NCI-H510A treated with DMSO at 0.1 percent for 48 hours (cell line): ENCODE measurements around the gene USP25.
"Not testable (repeated sequence)": the region's sequence is repeated elsewhere in the genome, so short reads cannot be mapped to it uniquely, and the experiment has no call there.

Source experiments
- DNase-seq: peaks from one replicate; lab custom pipeline; 2025; lab: John Stamatoyannopoulos, UW

The USP25 gene

GRCh38 chr21:15731243-15731613 is 1.4 kb downstream of the USP25 start:
- no peak for DNase-seq

- peak; percentile 47 for DNase-seq
Measured at GRCh38 chr21:15732290-15732995, 2.7 kb downstream of the USP25 start.

- DNase-seq: peak; percentile 39
Measured at GRCh38 chr21:15732996-15733329, 3.2 kb downstream of the USP25 start.

GRCh38 chr21:15735409-15735808 is 5.6 kb downstream of the USP25 start:
- DNase-seq: no peak

- not testable (repeated sequence) for DNase-seq
Measured at GRCh38 chr21:15735931-15736330, 6.1 kb downstream of the USP25 start.

GRCh38 chr21:15738779-15739178 is 9.0 kb downstream of the USP25 start:
- DNase-seq: not testable (repeated sequence)

GRCh38 chr21:15740383-15740782 is 10.6 kb downstream of the USP25 start:
- DNase-seq: no peak

- no peak for DNase-seq
Measured at GRCh38 chr21:15741510-15741909, 11.7 kb downstream of the USP25 start.

GRCh38 chr21:15742052-15742670 is 12.4 kb downstream of the USP25 start:
- no peak for DNase-seq

- no peak for DNase-seq
Measured at GRCh38 chr21:15742694-15743093, 12.9 kb downstream of the USP25 start.

- DNase-seq: no peak
Measured at GRCh38 chr21:15743593-15743992, 13.8 kb downstream of the USP25 start.

- no peak for DNase-seq
Measured at GRCh38 chr21:15744926-15745325, 15.1 kb downstream of the USP25 start.

- DNase-seq: no peak
Measured at GRCh38 chr21:15748586-15748985, 18.8 kb downstream of the USP25 start.

- DNase-seq: peak; percentile 67
Measured at GRCh38 chr21:15749082-15749860, 19.5 kb downstream of the USP25 start.

- DNase-seq: no peak
Measured at GRCh38 chr21:15749861-15750159, 20.0 kb downstream of the USP25 start.

GRCh38 chr21:15751037-15751436 is 21.3 kb downstream of the USP25 start:
- DNase-seq: no peak

GRCh38 chr21:15751546-15751945 is 21.8 kb downstream of the USP25 start:
- no peak for DNase-seq

- DNase-seq: no peak
Measured at GRCh38 chr21:15752763-15753407, 23.1 kb downstream of the USP25 start.

- DNase-seq: no peak
Measured at GRCh38 chr21:15753741-15754140, 24.0 kb downstream of the USP25 start.

GRCh38 chr21:15754640-15755039 is 24.9 kb downstream of the USP25 start:
- no peak for DNase-seq

GRCh38 chr21:15755125-15755524 is 25.3 kb downstream of the USP25 start:
- no peak for DNase-seq

- DNase-seq: no peak
Measured at GRCh38 chr21:15759469-15759868, 29.7 kb downstream of the USP25 start.

- no peak for DNase-seq
Measured at GRCh38 chr21:15761507-15762100, 31.8 kb downstream of the USP25 start.
